ENCODE data around the gene NFKBIZ. TPM values are rescaled to one million over a fixed set of nuclear protein-coding genes. Genes with fewer than 3 reads are reported as not detected.

NFKBIZ gene
- polyA plus RNA-seq, 1 of the 3 experiments (the other 2 are of a cell fraction): 59.9 TPM

DNA sequence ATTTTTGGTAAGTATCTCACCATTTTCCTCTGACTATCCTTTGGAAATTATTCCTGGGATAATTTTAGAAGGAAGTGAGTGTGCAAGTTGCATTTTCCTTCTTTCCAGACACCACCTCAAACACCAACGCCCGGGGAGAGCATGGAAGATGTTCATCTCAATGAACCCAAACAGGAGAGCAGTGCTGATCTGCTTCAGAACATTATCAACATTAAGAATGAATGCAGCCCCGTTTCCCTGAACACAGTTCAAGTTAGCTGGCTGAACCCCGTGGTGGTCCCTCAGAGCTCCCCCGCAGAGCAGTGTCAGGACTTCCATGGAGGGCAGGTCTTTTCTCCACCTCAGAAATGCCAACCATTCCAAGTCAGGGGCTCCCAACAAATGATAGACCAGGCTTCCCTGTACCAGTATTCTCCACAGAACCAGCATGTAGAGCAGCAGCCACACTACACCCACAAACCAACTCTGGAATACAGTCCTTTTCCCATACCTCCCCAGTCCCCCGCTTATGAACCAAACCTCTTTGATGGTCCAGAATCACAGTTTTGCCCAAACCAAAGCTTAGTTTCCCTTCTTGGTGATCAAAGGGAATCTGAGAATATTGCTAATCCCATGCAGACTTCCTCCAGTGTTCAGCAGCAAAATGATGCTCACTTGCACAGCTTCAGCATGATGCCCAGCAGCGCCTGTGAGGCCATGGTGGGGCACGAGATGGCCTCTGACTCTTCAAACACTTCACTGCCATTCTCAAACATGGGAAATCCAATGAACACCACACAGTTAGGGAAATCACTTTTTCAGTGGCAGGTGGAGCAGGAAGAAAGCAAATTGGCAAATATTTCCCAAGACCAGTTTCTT lies 3.9 kb downstream of the NFKBIZ start:
- H3K4me3 ChIP-seq (ENCODE audit: low read depth in 2 of 2, low read length in 1 of 2): no peak overlapping the region; a peak in 1 of 4 replicates
- CTCF ChIA-PET: interaction anchor here (1.2 to 1.7 kb wide), 2 partner anchors 44 to 372 kb away, joined by 3 to 5 read pairs; no protein-coding TSS in a partner anchor
- POLR2A ChIA-PET: no interaction called here

DNA sequence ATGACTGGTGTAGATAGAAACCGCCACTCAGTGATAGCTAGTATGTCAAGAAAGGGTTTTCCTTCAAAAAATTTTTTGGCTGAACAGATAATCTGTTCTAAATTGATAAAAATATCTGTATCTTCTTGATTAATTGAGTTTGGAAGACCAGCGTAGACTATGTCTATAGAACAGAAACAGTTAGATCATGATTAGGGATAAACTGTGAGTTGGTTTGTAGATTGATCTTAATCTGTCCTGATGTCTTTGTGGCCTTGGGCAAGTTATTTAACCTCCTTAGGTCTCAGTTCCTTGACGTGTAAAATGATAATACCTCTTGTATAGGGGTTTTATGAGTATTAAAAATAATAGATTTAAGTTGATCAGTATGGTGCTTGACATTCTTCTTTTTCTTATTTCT lies 4.7 kb downstream of the NFKBIZ start:
- H3K36me3 ChIP-seq (replicated peaks in 1 of 2; ENCODE audit: control insufficient read depth in 1 of 2, insufficient read depth in 2 of 2, low read length in 1 of 2): peaks cover 70 to 76% of the 10 kb centered on the region in 2 experiments
- TF ChIP-seq FOXJ3 (CRISPR knock-in tag; IDR thresholded peaks at IDR 0.05): no peak
- no peak for TF ChIP-seq TAF1 (IDR thresholded peaks at IDR 0.05; ENCODE audit: borderline replicate concordance, low read depth, low read length)
- TF ChIP-seq MXI1 (IDR thresholded peaks at IDR 0.05; ENCODE audit: low read depth, low read length): no peak
- TF ChIP-seq, protein P1, sequence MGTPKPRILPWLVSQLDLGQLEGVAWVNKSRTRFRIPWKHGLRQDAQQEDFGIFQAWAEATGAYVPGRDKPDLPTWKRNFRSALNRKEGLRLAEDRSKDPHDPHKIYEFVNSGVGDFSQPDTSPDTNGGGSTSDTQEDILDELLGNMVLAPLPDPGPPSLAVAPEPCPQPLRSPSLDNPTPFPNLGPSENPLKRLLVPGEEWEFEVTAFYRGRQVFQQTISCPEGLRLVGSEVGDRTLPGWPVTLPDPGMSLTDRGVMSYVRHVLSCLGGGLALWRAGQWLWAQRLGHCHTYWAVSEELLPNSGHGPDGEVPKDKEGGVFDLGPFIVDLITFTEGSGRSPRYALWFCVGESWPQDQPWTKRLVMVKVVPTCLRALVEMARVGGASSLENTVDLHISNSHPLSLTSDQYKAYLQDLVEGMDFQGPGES (IDR thresholded peaks at IDR 0.05; ENCODE audit: low read depth, low read length): no peak
- TF ChIP-seq NRF1 (IDR thresholded peaks at IDR 0.05; ENCODE audit: low read depth, low read length): no peak
- TF ChIP-seq, protein P2, sequence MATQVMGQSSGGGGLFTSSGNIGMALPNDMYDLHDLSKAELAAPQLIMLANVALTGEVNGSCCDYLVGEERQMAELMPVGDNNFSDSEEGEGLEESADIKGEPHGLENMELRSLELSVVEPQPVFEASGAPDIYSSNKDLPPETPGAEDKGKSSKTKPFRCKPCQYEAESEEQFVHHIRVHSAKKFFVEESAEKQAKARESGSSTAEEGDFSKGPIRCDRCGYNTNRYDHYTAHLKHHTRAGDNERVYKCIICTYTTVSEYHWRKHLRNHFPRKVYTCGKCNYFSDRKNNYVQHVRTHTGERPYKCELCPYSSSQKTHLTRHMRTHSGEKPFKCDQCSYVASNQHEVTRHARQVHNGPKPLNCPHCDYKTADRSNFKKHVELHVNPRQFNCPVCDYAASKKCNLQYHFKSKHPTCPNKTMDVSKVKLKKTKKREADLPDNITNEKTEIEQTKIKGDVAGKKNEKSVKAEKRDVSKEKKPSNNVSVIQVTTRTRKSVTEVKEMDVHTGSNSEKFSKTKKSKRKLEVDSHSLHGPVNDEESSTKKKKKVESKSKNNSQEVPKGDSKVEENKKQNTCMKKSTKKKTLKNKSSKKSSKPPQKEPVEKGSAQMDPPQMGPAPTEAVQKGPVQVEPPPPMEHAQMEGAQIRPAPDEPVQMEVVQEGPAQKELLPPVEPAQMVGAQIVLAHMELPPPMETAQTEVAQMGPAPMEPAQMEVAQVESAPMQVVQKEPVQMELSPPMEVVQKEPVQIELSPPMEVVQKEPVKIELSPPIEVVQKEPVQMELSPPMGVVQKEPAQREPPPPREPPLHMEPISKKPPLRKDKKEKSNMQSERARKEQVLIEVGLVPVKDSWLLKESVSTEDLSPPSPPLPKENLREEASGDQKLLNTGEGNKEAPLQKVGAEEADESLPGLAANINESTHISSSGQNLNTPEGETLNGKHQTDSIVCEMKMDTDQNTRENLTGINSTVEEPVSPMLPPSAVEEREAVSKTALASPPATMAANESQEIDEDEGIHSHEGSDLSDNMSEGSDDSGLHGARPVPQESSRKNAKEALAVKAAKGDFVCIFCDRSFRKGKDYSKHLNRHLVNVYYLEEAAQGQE (IDR thresholded peaks at IDR 0.05; ENCODE audit: low read depth, low read length): no peak
- TF ChIP-seq, protein P3, sequence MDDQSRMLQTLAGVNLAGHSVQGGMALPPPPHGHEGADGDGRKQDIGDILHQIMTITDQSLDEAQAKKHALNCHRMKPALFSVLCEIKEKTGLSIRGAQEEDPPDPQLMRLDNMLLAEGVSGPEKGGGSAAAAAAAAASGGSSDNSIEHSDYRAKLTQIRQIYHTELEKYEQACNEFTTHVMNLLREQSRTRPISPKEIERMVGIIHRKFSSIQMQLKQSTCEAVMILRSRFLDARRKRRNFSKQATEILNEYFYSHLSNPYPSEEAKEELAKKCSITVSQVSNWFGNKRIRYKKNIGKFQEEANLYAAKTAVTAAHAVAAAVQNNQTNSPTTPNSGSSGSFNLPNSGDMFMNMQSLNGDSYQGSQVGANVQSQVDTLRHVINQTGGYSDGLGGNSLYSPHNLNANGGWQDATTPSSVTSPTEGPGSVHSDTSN (IDR thresholded peaks at IDR 0.05): no peak
- TF ChIP-seq FOXM1 (IDR thresholded peaks at IDR 0.05; ENCODE audit: low read depth): no peak
- no peak for TF ChIP-seq FOSL2 (IDR thresholded peaks at IDR 0.05; ENCODE audit: borderline replicate concordance, low read depth)
- TF ChIP-seq, protein P4, sequence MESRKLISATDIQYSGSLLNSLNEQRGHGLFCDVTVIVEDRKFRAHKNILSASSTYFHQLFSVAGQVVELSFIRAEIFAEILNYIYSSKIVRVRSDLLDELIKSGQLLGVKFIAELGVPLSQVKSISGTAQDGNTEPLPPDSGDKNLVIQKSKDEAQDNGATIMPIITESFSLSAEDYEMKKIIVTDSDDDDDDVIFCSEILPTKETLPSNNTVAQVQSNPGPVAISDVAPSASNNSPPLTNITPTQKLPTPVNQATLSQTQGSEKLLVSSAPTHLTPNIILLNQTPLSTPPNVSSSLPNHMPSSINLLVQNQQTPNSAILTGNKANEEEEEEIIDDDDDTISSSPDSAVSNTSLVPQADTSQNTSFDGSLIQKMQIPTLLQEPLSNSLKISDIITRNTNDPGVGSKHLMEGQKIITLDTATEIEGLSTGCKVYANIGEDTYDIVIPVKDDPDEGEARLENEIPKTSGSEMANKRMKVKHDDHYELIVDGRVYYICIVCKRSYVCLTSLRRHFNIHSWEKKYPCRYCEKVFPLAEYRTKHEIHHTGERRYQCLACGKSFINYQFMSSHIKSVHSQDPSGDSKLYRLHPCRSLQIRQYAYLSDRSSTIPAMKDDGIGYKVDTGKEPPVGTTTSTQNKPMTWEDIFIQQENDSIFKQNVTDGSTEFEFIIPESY (IDR thresholded peaks at IDR 0.05; ENCODE audit: borderline replicate concordance, low read depth): no peak
- no peak for TF ChIP-seq TEAD4 (IDR thresholded peaks at IDR 0.05; ENCODE audit: borderline replicate concordance, insufficient read depth)
- DNase-seq: no peak
- no peak overlapping the region; a peak in 1 of 4 replicates for H3K4me3 ChIP-seq (ENCODE audit: low read depth in 2 of 2, low read length in 1 of 2)
- 96% methylated on average over 3 of the region's 3 CpGs for WGBS (ENCODE audit: low lambda C conversion rate)
- H3F3A ChIP-seq (replicated peaks; ENCODE audit: insufficient read depth): peaks cover 42% of the 10 kb centered on the region
- ChIA-PET CTCF (interaction anchor here (1.6 to 1.7 kb wide), 2 partner anchors 372 to 375 kb away, joined by 5 read pairs; no protein-coding TSS in a partner anchor), POLR2A (no interaction called here)
- 0 out of 2 replicates have a peak overlapping the region, but pooled peaks have one; percentile 89 for H3K4me2 ChIP-seq
- no peak overlapping the region for H2AFZ ChIP-seq (ENCODE audit: low read depth)
- no peaks in the 10 kb centered on the region for H3K27me3 ChIP-seq (ENCODE audit: insufficient read depth)
- H3K4me1 ChIP-seq (ENCODE audit: control insufficient read depth in 1 of 2, insufficient read depth in 2 of 2, low read depth in 1 of 2, low read length in 1 of 2): peaks cover 2 to 3% of the 10 kb centered on the region in 2 experiments; a peak in 3 of 4 replicates
- H3K9me3 ChIP-seq: no peaks in the 10 kb centered on the region
- peaks cover 82% of the 10 kb centered on the region for H3K79me2 ChIP-seq (ENCODE audit: insufficient read depth)
- H3K9me2 ChIP-seq: no peaks in the 10 kb centered on the region
- peaks cover 58% of the 10 kb centered on the region for H4K20me1 ChIP-seq (ENCODE audit: insufficient read depth)
- H3K9ac ChIP-seq: no peak overlapping the region
- no peak overlapping the region for H3K27ac ChIP-seq (ENCODE audit: low read depth in 2 of 2, low read length in 1 of 2)

More for the DNA sequence above, 3.9 kb downstream of the NFKBIZ start:
- Histone ChIP-seq H3K4me2 (peak overlapping the region; percentile 89; the same call in 1 of the 2 replicates), H3K36me3 (replicated peaks in 1 of 2; ENCODE audit: control insufficient read depth in 1 of 2, insufficient read depth in 2 of 2, low read length in 1 of 2) (peaks cover 62 to 69% of the 10 kb centered on the region in 2 experiments), H3K9me2 (no peaks in the 10 kb centered on the region), H4K20me1 (ENCODE audit: insufficient read depth) (peaks cover 52% of the 10 kb centered on the region), H3F3A (replicated peaks; ENCODE audit: insufficient read depth) (peaks cover 34% of the 10 kb centered on the region), H3K79me2 (ENCODE audit: insufficient read depth) (peaks cover 78% of the 10 kb centered on the region), H3K4me1 (ENCODE audit: control insufficient read depth in 1 of 2, insufficient read depth in 2 of 2, low read depth in 1 of 2, low read length in 1 of 2) (peaks cover 3 to 5% of the 10 kb centered on the region in 2 experiments; a peak in 3 of 4 replicates), H3K27ac (ENCODE audit: low read depth in 2 of 2, low read length in 1 of 2) (no peak overlapping the region), H3K9me3 (no peaks in the 10 kb centered on the region), H3K27me3 (ENCODE audit: insufficient read depth) (no peaks in the 10 kb centered on the region), H2AFZ (ENCODE audit: low read depth) (no peak overlapping the region), H3K9ac (no peak overlapping the region)
- TF ChIP-seq TCF12 (IDR thresholded peaks at IDR 0.05) (no peak), EP300 (IDR thresholded peaks at IDR 0.05; ENCODE audit: borderline replicate concordance in 1 of 2, low read depth in 1 of 2, low read length in 1 of 2) (no peak), FOXM1 (IDR thresholded peaks at IDR 0.05; ENCODE audit: low read depth) (no peak)
- TF ChIP-seq, protein P4 (IDR thresholded peaks at IDR 0.05; ENCODE audit: borderline replicate concordance, low read depth): peak; percentile 21; the same call in 1 of the 2 replicates
- no peak for DNase-seq
- WGBS (ENCODE audit: low lambda C conversion rate): 96% methylated on average over 8 of the region's 8 CpGs

All from SK-N-SH (cell line).